ENCODE data around the gene SLC22A1. TPM values are rescaled to one million over a fixed set of nuclear protein-coding genes. Genes with fewer than 3 reads are reported as not detected.
"Not testable (repeated sequence)": the region's sequence is repeated elsewhere in the genome, so short reads cannot be mapped to it uniquely, and the experiment has no call there.

Gene SLC22A1
- total RNA-seq, 1 donor from 2014 or later, result 1.0 TPM

DNA sequence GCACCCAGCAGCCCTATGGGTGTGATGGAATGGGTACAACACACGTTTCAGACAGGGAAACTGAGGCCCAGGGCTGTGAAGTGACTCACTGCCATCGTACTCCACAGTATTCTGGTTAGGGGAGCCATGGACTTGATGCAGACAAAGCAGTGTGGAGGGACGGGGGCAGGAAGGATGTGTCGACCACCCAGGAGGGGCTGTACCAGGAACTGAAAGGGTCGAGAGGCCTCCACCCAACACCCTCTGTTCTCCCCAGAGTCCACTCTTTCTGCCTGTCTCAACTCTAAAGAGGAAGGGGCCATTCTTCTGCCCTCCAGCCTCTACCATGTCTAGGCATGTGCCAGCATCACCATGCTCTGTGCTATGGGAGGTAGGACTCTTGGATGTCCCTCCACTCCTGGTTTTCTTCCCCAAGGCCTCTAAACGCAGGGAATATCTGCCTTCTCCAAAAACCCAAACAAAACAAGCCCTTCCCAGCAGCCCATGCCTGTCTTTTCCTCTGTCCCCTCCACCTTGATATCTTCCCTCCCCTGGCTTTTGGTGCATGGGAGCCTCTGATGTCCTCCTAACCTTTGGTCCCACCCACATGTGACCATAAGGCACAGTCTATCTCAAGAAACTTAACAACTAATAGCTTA lies 7.4 kb downstream of the SLC22A1 start:
- Histone ChIP-seq H3K9me3 (ENCODE audit: control insufficient read depth in 3 of 3, low read length in 3 of 3) (no peaks in the 10 kb centered on the region), H3K4me3 (ENCODE audit: low read length in 3 of 3) (no peak overlapping the region), H3K36me3 (ENCODE audit: control insufficient read depth in 3 of 3, insufficient read depth in 3 of 3, low read length in 3 of 3) (no peaks in the 10 kb centered on the region), H3K4me1 (ENCODE audit: control insufficient read depth in 3 of 3, insufficient read depth in 3 of 3, low read length in 3 of 3) (no peaks in the 10 kb centered on the region), H3K27me3 (ENCODE audit: control insufficient read depth in 3 of 3, insufficient read depth in 3 of 3, low read length in 3 of 3) (no peaks in the 10 kb centered on the region), H3K9ac (ENCODE audit: low read depth in 1 of 3, low read length in 3 of 3) (no peak overlapping the region), H3K27ac (ENCODE audit: low read depth, low read length) (no peak overlapping the region)

DNA sequence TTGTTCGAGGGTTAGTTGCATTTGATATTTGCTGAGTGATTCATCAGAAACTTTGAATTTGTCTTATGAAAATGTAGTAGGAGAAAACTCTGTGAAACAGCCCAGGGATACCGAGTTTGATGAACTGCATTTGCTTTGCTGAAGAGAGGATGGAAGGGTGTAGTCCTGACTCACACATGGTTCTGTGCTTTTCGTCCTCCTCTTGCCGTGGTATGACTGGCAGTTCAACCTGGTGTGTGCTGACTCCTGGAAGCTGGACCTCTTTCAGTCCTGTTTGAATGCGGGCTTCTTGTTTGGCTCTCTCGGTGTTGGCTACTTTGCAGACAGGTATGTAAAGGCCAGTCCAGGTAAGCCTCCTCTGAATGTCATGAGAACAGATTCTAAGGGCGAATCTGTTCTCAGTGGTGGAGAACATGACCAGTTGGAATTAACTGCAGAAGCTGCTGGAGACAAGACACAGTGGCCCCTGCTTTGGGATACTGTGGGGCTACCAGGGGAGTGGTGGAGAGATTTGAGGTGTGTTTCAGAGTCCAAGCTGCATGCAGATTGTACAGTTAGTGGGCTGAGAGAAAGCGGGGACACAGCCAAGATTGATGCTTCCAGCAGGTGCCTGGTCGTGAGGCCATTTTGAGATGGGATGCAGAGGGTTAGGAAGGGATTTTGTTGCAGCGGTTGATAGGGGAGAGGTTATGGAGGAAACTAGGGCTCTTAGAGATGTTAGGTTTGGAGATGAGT lies 8.4 kb downstream of the SLC22A1 start:
- Histone ChIP-seq H3K27ac (ENCODE audit: low read depth, low read length) (no peak overlapping the region), H3K27me3 (ENCODE audit: control insufficient read depth in 3 of 3, insufficient read depth in 3 of 3, low read length in 3 of 3) (no peaks in the 10 kb centered on the region), H3K9me3 (ENCODE audit: control insufficient read depth in 3 of 3, low read length in 3 of 3) (no peaks in the 10 kb centered on the region)

DNA sequence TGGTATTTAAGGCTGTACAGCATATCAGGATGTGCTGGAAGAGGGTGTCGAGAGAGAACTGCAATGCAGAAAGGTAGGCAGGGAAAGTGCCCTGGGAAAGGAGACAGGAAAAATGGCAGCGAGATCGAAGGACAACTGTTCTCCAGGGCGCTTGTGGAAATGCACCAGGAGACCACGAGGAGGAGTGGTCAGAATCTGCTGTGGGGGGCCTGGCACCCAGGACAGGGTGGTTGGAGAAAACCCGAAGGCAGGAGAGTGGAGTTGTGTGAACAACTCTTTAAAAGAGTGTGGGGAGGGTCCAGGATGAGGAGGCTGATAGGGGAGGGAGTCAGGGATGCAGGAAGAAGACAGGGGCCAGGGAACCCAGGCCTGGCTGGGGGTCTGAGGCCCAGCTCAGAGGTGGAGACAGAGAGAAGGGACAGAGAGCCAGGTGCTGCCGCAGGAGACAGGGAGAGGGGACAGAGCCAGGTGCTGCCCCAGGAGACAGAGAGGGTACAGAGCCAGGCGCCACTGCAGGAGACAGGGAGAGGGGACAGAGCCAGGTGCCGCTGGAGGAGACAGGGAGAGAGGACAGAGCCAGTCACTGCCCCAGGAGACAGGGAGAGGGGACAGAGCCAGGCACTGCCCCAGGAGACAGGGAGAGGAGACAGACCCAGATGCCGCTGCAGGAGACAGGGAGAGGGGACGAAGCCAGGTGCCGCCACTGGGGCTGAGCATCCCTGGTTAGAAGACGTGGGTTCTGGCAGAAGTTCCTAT lies 9.3 kb downstream of the SLC22A1 start:
- no peaks in the 10 kb centered on the region for H3K36me3 ChIP-seq (ENCODE audit: control insufficient read depth in 3 of 3, insufficient read depth in 3 of 3, low read length in 3 of 3)
- H3K9me3 ChIP-seq (ENCODE audit: control insufficient read depth in 3 of 3, low read length in 3 of 3), result no peaks in the 10 kb centered on the region
- H3K27me3 ChIP-seq (ENCODE audit: control insufficient read depth in 3 of 3, insufficient read depth in 3 of 3, low read length in 3 of 3), result no peaks in the 10 kb centered on the region
- no peak overlapping the region for H3K9ac ChIP-seq (ENCODE audit: low read depth in 1 of 3, low read length in 3 of 3)
- no peaks in the 10 kb centered on the region for H3K4me1 ChIP-seq (ENCODE audit: control insufficient read depth in 3 of 3, insufficient read depth in 3 of 3, low read length in 3 of 3)
- no peak overlapping the region for H3K4me3 ChIP-seq (ENCODE audit: low read length in 3 of 3)
- H3K27ac ChIP-seq (ENCODE audit: low read depth, low read length), result no peak overlapping the region

More for the DNA sequence above, 8.4 kb downstream of the SLC22A1 start:
- no peak overlapping the region for H3K4me3 ChIP-seq (ENCODE audit: low read length in 3 of 3)
- H3K36me3 ChIP-seq (ENCODE audit: control insufficient read depth in 3 of 3, insufficient read depth in 3 of 3, low read length in 3 of 3), result no peaks in the 10 kb centered on the region
- no peak overlapping the region for H3K9ac ChIP-seq (ENCODE audit: low read depth in 1 of 3, low read length in 3 of 3)
- no peaks in the 10 kb centered on the region for H3K4me1 ChIP-seq (ENCODE audit: control insufficient read depth in 3 of 3, insufficient read depth in 3 of 3, low read length in 3 of 3)

DNA sequence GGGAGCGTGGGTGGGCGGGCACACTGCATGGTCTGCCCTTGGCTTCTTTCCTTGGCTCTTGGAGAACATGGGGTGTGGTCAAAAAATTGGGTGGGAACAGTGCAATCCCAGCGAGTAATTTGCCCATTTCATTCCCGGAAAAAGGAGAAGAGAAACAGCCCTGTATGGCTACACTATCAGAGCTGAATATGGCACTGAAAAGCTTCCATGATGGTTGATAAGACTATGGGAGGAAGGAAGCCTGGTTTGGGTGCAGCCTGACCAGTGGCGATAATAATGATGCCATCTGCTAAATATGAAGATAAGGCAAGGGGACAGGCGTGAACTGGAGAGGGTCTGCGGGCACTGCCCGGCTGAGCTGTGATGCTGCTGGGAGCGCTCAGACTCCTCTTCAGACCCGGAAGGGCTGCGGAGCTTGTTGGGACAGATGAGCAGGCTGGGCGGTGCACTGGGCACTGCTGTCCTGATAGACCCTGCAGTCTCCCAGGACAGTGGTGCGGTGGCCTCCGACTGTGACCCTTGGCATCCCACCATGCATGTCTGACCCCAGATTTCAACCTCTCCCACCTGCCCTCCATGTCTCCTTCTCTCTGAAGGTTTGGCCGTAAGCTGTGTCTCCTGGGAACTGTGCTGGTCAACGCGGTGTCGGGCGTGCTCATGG lies 10.2 kb downstream of the SLC22A1 start:
- no peak overlapping the region for H3K4me3 ChIP-seq (ENCODE audit: low read length in 3 of 3)
- H3K27me3 ChIP-seq (ENCODE audit: control insufficient read depth in 3 of 3, insufficient read depth in 3 of 3, low read length in 3 of 3), result no peaks in the 10 kb centered on the region
- no peak overlapping the region for H3K27ac ChIP-seq (ENCODE audit: low read depth, low read length)
- H3K4me1 ChIP-seq (ENCODE audit: control insufficient read depth in 3 of 3, insufficient read depth in 3 of 3, low read length in 3 of 3), result no peaks in the 10 kb centered on the region
- H3K9me3 ChIP-seq (ENCODE audit: control insufficient read depth in 3 of 3, low read length in 3 of 3), result no peaks in the 10 kb centered on the region
- no peaks in the 10 kb centered on the region for H3K36me3 ChIP-seq (ENCODE audit: control insufficient read depth in 3 of 3, insufficient read depth in 3 of 3, low read length in 3 of 3)
- H3K9ac ChIP-seq (ENCODE audit: low read depth in 1 of 3, low read length in 3 of 3), result no peak overlapping the region

DNA sequence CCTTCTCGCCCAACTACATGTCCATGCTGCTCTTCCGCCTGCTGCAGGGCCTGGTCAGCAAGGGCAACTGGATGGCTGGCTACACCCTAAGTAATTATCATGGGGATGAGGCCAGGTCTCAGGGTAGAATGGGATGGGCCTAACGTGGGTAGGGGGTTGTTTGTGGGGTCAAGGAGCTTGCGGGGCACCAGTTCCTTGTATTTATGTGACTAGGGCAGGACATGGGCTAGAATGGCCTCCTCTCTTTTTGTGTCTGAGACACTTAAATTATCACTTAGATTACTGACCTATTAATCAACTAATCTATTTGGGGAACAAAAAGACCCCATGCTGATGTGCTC lies 10.7 kb downstream of the SLC22A1 start:
- Histone ChIP-seq H3K27me3 (ENCODE audit: control insufficient read depth in 3 of 3, insufficient read depth in 3 of 3, low read length in 3 of 3) (no peaks in the 10 kb centered on the region), H3K4me3 (ENCODE audit: low read length in 3 of 3) (no peak overlapping the region), H3K4me1 (ENCODE audit: control insufficient read depth in 3 of 3, insufficient read depth in 3 of 3, low read length in 3 of 3) (no peaks in the 10 kb centered on the region), H3K36me3 (ENCODE audit: control insufficient read depth in 3 of 3, insufficient read depth in 3 of 3, low read length in 3 of 3) (no peaks in the 10 kb centered on the region), H3K9ac (ENCODE audit: low read depth in 1 of 3, low read length in 3 of 3) (no peak overlapping the region), H3K27ac (ENCODE audit: low read depth, low read length) (no peak overlapping the region), H3K9me3 (ENCODE audit: control insufficient read depth in 3 of 3, low read length in 3 of 3) (no peaks in the 10 kb centered on the region)

DNA sequence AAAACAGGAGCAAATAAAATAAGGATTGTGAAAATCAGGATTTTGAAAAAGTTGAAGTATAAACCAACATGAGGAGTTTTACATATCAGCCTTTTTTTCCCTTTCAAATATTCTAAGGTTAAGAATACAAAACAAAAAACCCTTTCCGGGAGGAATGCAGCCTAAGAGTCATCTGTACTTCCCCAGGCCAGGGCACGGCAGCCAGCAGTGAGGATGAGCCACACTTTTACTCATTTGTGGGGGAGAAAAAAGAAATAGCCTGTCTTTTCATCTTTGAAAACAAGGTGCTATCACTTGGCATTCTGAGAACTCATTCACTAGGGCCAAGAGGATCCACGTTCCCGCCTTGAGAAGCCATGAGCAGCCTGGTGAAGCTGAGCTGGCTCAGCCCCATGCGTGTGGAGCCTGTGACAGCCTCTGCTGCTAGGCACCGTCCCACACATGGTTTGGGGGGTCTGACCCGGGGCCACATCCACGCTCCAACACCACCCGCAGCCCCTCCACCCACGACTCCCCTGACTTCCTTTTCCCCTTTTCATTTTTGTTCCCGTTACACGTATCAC lies 11.2 kb downstream of the SLC22A1 start:
- Histone ChIP-seq H3K36me3 (ENCODE audit: control insufficient read depth in 3 of 3, insufficient read depth in 3 of 3, low read length in 3 of 3) (no peaks in the 10 kb centered on the region), H3K9me3 (ENCODE audit: control insufficient read depth in 3 of 3, low read length in 3 of 3) (no peaks in the 10 kb centered on the region), H3K4me1 (ENCODE audit: control insufficient read depth in 3 of 3, insufficient read depth in 3 of 3, low read length in 3 of 3) (no peaks in the 10 kb centered on the region), H3K27me3 (ENCODE audit: control insufficient read depth in 3 of 3, insufficient read depth in 3 of 3, low read length in 3 of 3) (no peaks in the 10 kb centered on the region), H3K9ac (ENCODE audit: low read depth in 1 of 3, low read length in 3 of 3) (no peak overlapping the region), H3K4me3 (ENCODE audit: low read length in 3 of 3) (no peak overlapping the region), H3K27ac (ENCODE audit: low read depth, low read length) (no peak overlapping the region)

DNA sequence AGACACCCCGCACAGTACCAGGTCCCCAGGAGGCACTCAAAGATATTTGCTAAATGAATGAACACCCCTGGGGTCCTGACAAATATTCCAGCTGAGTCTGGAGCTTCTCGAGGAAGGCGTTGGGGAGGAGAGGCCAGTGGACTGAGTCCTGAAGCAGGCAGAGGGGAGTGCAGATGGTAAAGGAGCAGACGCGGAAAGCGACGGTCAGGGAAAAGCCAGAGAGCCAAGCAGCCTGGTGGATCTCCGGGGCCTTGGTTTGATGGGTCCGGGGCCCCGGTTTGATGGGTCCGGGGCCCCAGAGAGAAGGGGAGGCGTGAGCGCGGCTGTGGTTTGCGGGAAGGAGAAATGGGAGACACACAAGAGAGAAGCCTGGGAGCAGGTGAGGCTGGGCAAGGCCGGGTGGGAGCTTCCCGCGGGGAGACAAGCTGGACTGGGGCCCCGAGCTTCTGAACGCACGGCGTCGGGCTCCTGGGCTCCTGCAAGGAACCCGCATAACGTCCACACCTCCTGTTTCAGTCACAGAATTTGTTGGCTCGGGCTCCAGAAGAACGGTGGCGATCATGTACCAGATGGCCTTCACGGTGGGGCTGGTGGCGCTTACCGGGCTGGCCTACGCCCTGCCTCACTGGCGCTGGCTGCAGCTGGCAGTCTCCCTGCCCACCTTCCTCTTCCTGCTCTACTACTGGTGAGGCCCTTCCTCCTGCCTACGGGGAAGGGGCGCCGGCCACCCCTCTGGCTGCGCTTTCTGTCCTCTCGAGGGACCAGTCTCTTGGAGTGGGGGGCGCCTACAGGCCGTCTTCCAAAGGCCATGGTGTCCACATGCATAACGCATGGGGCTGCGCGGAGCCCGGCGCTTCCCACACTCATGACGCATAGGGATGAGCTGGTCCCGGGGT lies 12.1 kb downstream of the SLC22A1 start:
- Histone ChIP-seq H3K27ac (ENCODE audit: low read depth, low read length) (no peak overlapping the region), H3K4me3 (ENCODE audit: low read length in 3 of 3) (no peak overlapping the region)

DNA sequence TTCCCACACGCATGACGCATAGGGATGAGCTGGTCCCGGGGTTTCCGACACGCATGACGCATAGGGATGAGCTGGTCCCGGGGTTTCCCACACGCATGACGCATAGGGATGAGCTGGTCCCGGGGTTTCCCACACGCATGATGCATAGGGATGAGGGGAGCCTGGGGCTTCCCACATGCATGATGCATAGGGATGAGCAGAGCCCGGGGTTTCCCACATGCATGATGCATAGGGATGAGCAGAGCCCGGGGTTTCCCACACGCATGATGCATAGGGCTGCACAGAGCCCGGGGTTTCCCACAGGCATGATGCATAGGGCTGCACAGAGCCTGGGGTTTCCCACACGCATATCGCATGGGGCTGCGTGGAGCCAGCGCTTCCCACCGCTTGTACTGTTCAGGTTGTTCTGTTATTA lies 12.7 kb downstream of the SLC22A1 start:
- not testable (repeated sequence) for H3K36me3 ChIP-seq (ENCODE audit: control insufficient read depth in 3 of 3, insufficient read depth in 3 of 3, low read length in 3 of 3); H3K9ac ChIP-seq (ENCODE audit: low read depth in 1 of 3, low read length in 3 of 3); H3K4me3 ChIP-seq (ENCODE audit: low read length in 3 of 3); H3K27me3 ChIP-seq (ENCODE audit: control insufficient read depth in 3 of 3, insufficient read depth in 3 of 3, low read length in 3 of 3); H3K9me3 ChIP-seq (ENCODE audit: control insufficient read depth in 3 of 3, low read length in 3 of 3); H3K27ac ChIP-seq (ENCODE audit: low read depth, low read length)
- peaks cover 0 to 11% (median 5%) of the 10 kb centered on the region in 3 donors for H3K4me1 ChIP-seq (ENCODE audit: control insufficient read depth in 3 of 3, insufficient read depth in 3 of 3, low read length in 3 of 3)

More for the DNA sequence above, 12.1 kb downstream of the SLC22A1 start:
- no peaks in the 10 kb centered on the region for H3K36me3 ChIP-seq (ENCODE audit: control insufficient read depth in 3 of 3, insufficient read depth in 3 of 3, low read length in 3 of 3)
- H3K27me3 ChIP-seq (ENCODE audit: control insufficient read depth in 3 of 3, insufficient read depth in 3 of 3, low read length in 3 of 3), result no peaks in the 10 kb centered on the region
- no peaks in the 10 kb centered on the region for H3K9me3 ChIP-seq (ENCODE audit: control insufficient read depth in 3 of 3, low read length in 3 of 3)
- H3K9ac ChIP-seq (ENCODE audit: low read depth in 1 of 3, low read length in 3 of 3), result no peak overlapping the region
- peaks cover 0 to 6% (median 4%) of the 10 kb centered on the region in 3 donors for H3K4me1 ChIP-seq (ENCODE audit: control insufficient read depth in 3 of 3, insufficient read depth in 3 of 3, low read length in 3 of 3)
